HG03558 (cell line): Measurements from ENCODE around the gene TBC1D7.

ENCODE experiments used
- ATAC-seq: cut with Tn5 transposase; IDR thresholded peaks from one replicate; pipeline ENCODE4 v1.9.1; 2021; ENCODE audit warnings: moderate number of reproducible peaks; ENCODE audit not compliant: unreplicated experiment; ENCODE audit errors: extremely low read depth

TBC1D7 gene

GRCh38 chr6:13357551-13358075 lies 29.3 kb upstream of the TBC1D7 start:
- ATAC-seq, result no peak

GRCh38 chr6:13355999-13356785 lies 27.9 kb upstream of the TBC1D7 start:
- ATAC-seq, result peak; percentile 76

- ATAC-seq, result no peak
Observed at GRCh38 chr6:13355043-13355945, 27.0 kb upstream of the TBC1D7 start.

GRCh38 chr6:13354331-13355042 lies 26.1 kb upstream of the TBC1D7 start:
- no peak for ATAC-seq

GRCh38 chr6:13352165-13352564 lies 23.8 kb upstream of the TBC1D7 start:
- ATAC-seq, result no peak

GRCh38 chr6:13351271-13351670 lies 22.9 kb upstream of the TBC1D7 start:
- ATAC-seq, result no peak

- ATAC-seq, result no peak
Observed at GRCh38 chr6:13349811-13350506, 21.6 kb upstream of the TBC1D7 start.

GRCh38 chr6:13348334-13349113 lies 20.2 kb upstream of the TBC1D7 start:
- no peak for ATAC-seq

GRCh38 chr6:13346245-13346644 lies 17.9 kb upstream of the TBC1D7 start:
- ATAC-seq, result no peak

GRCh38 chr6:13342414-13343019 lies 14.2 kb upstream of the TBC1D7 start:
- no peak for ATAC-seq

- no peak for ATAC-seq
Observed at GRCh38 chr6:13339863-13340630, 11.7 kb upstream of the TBC1D7 start.

- no peak for ATAC-seq
Observed at GRCh38 chr6:13338038-13338437, 9.7 kb upstream of the TBC1D7 start.

- ATAC-seq, result no peak
Observed at GRCh38 chr6:13336553-13336952, 8.2 kb upstream of the TBC1D7 start.

GRCh38 chr6:13334953-13335352 lies 6.6 kb upstream of the TBC1D7 start:
- no peak for ATAC-seq

GRCh38 chr6:13332349-13332706 lies 4.0 kb upstream of the TBC1D7 start:
- no peak for ATAC-seq

- ATAC-seq, result no peak
Observed at GRCh38 chr6:13331516-13332348, 3.4 kb upstream of the TBC1D7 start.

GRCh38 chr6:13328875-13329183 lies 492 bp upstream of the TBC1D7 start:
- ATAC-seq, result no peak
